ENCODE measurements around the gene TSC2. TPM values are rescaled to one million over a fixed set of nuclear protein-coding genes. Genes with fewer than 3 reads are reported as not detected.

Gene TSC2
- total RNA-seq, 1 donor, result 78.9 TPM

GRCh38 chr16:2072926-2073325 is 25.1 kb downstream of the TSC2 start:
- no peaks in the 10 kb centered on the region for H3K9me3 ChIP-seq (ENCODE audit: low read depth, low read length)
- no peaks in the 10 kb centered on the region for H3K79me2 ChIP-seq (ENCODE audit: insufficient read depth, low read length)
- H3K27ac ChIP-seq (ENCODE audit: low read depth, low read length), result no peak overlapping the region
- H3K4me1 ChIP-seq (ENCODE audit: insufficient read depth, low read length), result no peaks in the 10 kb centered on the region
- H3K4me2 ChIP-seq (ENCODE audit: insufficient read depth, low read length), result no peak overlapping the region
- no peaks in the 10 kb centered on the region for H3K27me3 ChIP-seq (ENCODE audit: insufficient read depth, low read length)
- peaks cover 54% of the 10 kb centered on the region for H3K36me3 ChIP-seq (ENCODE audit: insufficient read depth, low read length)
- no peak for TF ChIP-seq CTCF (IDR thresholded peaks at IDR 0.05; ENCODE audit: extremely low read depth, low read depth, low read length)
- no peaks in the 10 kb centered on the region for H4K20me1 ChIP-seq (ENCODE audit: insufficient read depth, low read length)
- H2AFZ ChIP-seq (ENCODE audit: low read length), result no peak overlapping the region
- no peak overlapping the region for H3K4me3 ChIP-seq (ENCODE audit: insufficient read depth, low read length)
- DNase-seq (ENCODE audit: insufficient read length, low spot score, missing footprints), result no peak

GRCh38 chr16:2074071-2074470 is 26.3 kb downstream of the TSC2 start:
- peaks cover 45% of the 10 kb centered on the region for H3K36me3 ChIP-seq (ENCODE audit: insufficient read depth, low read length)
- H3K4me2 ChIP-seq (ENCODE audit: insufficient read depth, low read length), result no peak overlapping the region
- H3K9me3 ChIP-seq (ENCODE audit: low read depth, low read length), result no peaks in the 10 kb centered on the region
- no peak for DNase-seq (ENCODE audit: insufficient read length, low spot score, missing footprints)
- H4K20me1 ChIP-seq (ENCODE audit: insufficient read depth, low read length), result no peaks in the 10 kb centered on the region
- no peaks in the 10 kb centered on the region for H3K79me2 ChIP-seq (ENCODE audit: insufficient read depth, low read length)
- H2AFZ ChIP-seq (ENCODE audit: low read length), result no peak overlapping the region
- TF ChIP-seq CTCF (IDR thresholded peaks at IDR 0.05; ENCODE audit: extremely low read depth, low read depth, low read length), result no peak
- no peaks in the 10 kb centered on the region for H3K27me3 ChIP-seq (ENCODE audit: insufficient read depth, low read length)
- no peaks in the 10 kb centered on the region for H3K4me1 ChIP-seq (ENCODE audit: insufficient read depth, low read length)
- H3K27ac ChIP-seq (ENCODE audit: low read depth, low read length), result no peak overlapping the region
- H3K4me3 ChIP-seq (ENCODE audit: insufficient read depth, low read length), result no peak overlapping the region

GRCh38 chr16:2075631-2076030 is 27.8 kb downstream of the TSC2 start:
- Histone ChIP-seq H3K27me3 (ENCODE audit: insufficient read depth, low read length) (no peaks in the 10 kb centered on the region), H4K20me1 (ENCODE audit: insufficient read depth, low read length) (no peaks in the 10 kb centered on the region), H3K36me3 (ENCODE audit: insufficient read depth, low read length) (peaks cover 39% of the 10 kb centered on the region), H3K9me3 (ENCODE audit: low read depth, low read length) (no peaks in the 10 kb centered on the region), H2AFZ (ENCODE audit: low read length) (no peak overlapping the region), H3K4me1 (ENCODE audit: insufficient read depth, low read length) (no peaks in the 10 kb centered on the region), H3K79me2 (ENCODE audit: insufficient read depth, low read length) (no peaks in the 10 kb centered on the region), H3K4me2 (ENCODE audit: insufficient read depth, low read length) (no peak overlapping the region), H3K4me3 (ENCODE audit: insufficient read depth, low read length) (no peak overlapping the region), H3K27ac (ENCODE audit: low read depth, low read length) (no peak overlapping the region)
- no peak for TF ChIP-seq CTCF (IDR thresholded peaks at IDR 0.05; ENCODE audit: extremely low read depth, low read depth, low read length)
- no peak for DNase-seq (ENCODE audit: insufficient read length, low spot score, missing footprints)

- Histone ChIP-seq H3K79me2 (ENCODE audit: insufficient read depth, low read length) (no peaks in the 10 kb centered on the region), H4K20me1 (ENCODE audit: insufficient read depth, low read length) (no peaks in the 10 kb centered on the region), H3K36me3 (ENCODE audit: insufficient read depth, low read length) (peaks cover 41% of the 10 kb centered on the region), H3K27me3 (ENCODE audit: insufficient read depth, low read length) (no peaks in the 10 kb centered on the region), H3K9me3 (ENCODE audit: low read depth, low read length) (no peaks in the 10 kb centered on the region), H3K4me2 (ENCODE audit: insufficient read depth, low read length) (no peak overlapping the region), H3K4me1 (ENCODE audit: insufficient read depth, low read length) (no peaks in the 10 kb centered on the region), H2AFZ (ENCODE audit: low read length) (no peak overlapping the region), H3K4me3 (ENCODE audit: insufficient read depth, low read length) (no peak overlapping the region), H3K27ac (ENCODE audit: low read depth, low read length) (no peak overlapping the region)
- TF ChIP-seq CTCF (IDR thresholded peaks at IDR 0.05; ENCODE audit: extremely low read depth, low read depth, low read length), result no peak
- no peak for DNase-seq (ENCODE audit: insufficient read length, low spot score, missing footprints)
Measured at GRCh38 chr16:2076072-2076865, 28.5 kb downstream of the TSC2 start.

Data from osteoblast (primary cell).